NCI-H146 (cell line): ENCODE measurements around the gene TRDMT1.

Experiments used
- DNase-seq: peaks from one replicate; lab custom pipeline; 2025; lab: John Stamatoyannopoulos, UW

The TRDMT1 gene

GRCh38 chr10:17174626-17175025 lies 26.8 kb downstream of the TRDMT1 start:
- no peak for DNase-seq

- DNase-seq: no peak
Measured at GRCh38 chr10:17171141-17171641, 30.3 kb downstream of the TRDMT1 start.

DNA sequence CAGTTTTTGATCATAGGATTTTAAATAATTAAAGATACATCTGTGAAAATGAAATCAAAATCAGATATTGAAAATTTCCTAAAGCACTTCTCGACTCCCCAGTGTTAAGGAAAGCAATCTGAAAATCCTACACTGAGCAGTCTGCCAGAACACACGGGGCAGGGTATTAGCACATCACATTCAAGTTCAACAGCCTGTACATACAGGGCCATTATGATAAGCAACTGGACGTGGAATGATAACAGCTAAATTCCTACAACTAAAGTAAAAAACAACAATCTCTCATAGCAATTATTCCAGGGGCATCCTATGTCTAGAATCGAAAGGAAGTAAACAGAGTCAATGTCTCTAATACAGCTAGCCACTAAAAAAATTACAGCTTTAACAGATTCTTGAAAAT lies 31.7 kb downstream of the TRDMT1 start:
- no peak for DNase-seq

- no peak for DNase-seq
Measured at GRCh38 chr10:17166699-17167098, 34.8 kb downstream of the TRDMT1 start.

DNA sequence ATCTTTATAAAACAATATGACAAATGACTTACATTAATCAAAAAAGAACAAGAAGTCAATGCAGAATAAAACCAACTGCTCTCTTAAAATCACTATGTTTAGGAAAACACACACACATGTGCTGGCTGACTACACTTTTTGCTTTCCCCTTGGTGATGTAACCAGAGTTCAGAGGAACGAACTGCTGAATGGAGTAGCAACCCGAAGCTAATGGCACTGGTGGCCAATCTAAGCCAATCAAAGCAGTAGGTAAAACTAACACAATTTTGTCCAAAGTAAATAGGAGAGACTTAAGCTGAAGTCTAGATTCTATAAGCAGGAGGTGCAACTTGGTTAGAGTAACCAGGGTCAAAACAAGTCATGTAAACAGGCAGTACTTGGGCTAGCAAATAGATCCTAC lies 38.6 kb downstream of the TRDMT1 start:
- DNase-seq: no peak

- DNase-seq: no peak
Measured at GRCh38 chr10:17161775-17162174, 39.7 kb downstream of the TRDMT1 start.

- DNase-seq: no peak
Measured at GRCh38 chr10:17157024-17157423, 44.4 kb downstream of the TRDMT1 start.

GRCh38 chr10:17155826-17156225 lies 45.6 kb downstream of the TRDMT1 start:
- DNase-seq: no peak

GRCh38 chr10:17154116-17154515 lies 47.4 kb downstream of the TRDMT1 start:
- no peak for DNase-seq

DNA sequence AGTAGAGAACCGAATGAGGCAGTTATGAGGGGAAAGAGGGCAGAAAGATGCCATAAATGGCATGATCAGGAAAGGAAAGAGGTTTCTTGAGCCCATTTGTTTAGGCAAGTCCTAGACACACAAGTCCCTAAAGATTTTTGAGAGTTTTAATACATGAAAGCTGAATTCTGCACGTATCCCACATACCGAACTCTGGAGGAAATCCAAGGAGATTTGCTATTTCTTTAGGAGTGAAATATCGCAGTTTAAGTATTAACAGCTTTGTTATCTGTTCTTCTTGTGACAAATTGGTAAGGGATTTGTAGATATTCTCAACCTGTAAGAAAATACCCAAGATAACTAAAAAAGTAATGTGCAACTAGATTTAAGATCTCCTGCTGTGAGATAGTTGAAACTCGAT lies 48.2 kb downstream of the TRDMT1 start:
- DNase-seq: no peak

- no peak for DNase-seq
Measured at GRCh38 chr10:17151716-17152115, 49.8 kb downstream of the TRDMT1 start.

GRCh38 chr10:17147884-17148489 lies 53.5 kb downstream of the TRDMT1 start:
- no peak for DNase-seq

DNA sequence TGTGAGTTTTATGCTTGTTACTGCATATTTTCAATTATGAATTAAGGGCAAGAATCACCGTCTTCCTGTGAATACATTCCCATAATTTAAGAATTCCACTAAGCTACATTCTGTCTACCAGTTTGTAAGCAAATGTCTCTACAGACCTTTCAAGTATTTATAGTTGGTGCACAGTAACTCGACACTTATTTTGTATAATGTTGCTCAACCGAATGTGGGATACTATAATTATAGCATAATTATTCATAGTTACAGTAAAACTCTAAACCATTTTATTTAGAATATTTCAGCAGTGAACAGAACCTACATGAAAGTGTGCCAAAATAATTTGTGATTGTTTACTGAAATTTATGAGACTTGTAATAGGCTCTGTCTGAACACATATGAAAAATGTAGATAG lies 54.6 kb downstream of the TRDMT1 start:
- DNase-seq: no peak

- DNase-seq: no peak
Measured at GRCh38 chr10:17145239-17145638, 56.2 kb downstream of the TRDMT1 start.

GRCh38 chr10:17144757-17145156 lies 56.7 kb downstream of the TRDMT1 start:
- no peak for DNase-seq

DNA sequence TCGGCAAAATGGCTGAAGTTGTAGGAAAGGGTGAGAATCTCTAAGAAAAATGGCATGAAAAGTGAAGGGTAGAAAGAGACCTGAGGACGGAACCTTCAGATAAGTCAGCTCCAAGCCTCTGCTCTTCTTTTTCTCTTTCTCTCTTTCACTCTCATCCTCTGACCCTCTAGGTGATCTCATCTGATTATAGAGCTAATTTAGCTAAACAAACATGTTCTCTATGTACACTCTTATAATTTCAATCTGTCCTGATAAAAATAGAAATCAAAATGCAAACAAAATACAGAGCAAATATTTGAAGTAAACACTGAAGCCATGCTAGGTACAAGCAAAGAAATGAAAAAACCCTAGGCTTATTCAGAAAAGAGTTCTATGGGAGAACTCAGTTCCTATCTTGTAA lies 57.4 kb downstream of the TRDMT1 start:
- DNase-seq: no peak

DNA sequence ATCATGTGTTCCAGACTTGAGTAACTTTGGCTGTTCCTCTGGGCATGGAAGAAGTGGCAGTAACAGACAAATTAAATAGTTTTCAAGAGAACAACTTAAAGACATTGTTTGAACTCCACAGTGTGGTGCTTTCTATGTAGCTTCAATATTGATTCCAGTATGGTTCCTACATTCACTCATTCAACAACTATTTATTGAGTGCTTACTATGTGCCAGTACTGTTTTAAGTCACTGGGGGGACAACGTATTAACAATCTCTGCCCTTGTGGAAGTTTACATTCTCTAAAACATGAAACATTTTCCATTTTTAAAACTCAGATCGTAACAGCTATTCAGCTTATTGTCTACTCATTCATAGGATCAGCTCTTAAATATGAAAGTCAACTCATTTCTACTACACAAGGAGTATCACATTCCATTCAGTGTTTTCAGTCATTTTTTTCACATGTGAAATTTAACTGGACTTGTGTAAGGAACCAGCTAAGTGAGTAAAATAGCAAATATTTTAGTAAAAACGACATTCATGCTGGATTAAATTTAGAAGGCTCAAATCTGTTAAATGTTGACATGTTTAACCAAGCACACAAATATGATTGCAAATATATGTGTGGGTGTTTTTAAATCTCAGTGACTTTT lies 58.3 kb downstream of the TRDMT1 start:
- DNase-seq: no peak

DNA sequence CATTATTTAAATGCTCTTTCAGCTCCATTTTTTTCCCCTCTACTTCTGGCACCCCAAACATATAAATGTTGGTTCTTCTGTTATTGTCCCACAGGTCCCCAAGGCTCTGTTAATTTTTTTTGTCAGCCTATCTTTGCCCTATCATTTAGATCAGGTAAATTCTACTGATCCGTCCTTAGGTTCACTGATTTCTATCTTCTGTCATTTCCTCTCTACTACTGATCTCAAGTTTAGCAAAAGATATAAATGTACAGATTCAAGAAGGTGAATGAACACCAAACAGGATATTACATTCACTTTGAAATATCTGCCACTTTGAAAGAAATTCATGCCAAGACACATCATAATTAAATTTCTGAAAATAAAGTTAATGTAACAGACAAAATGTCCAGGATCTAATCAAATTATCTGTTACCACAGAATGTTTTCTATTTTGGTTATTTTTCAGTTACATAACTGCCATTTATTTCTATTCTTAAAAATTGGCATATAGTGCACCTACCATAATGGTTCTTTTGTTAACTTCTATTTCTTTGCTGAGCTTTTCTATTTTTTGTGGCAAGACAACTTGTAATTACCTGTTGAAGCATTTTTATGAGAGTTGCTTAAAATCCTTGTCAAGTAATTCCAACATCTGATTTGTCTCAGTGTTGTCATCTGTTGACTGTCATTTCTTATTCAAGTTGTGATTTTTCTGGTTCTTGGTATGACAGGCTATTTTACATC lies 59.8 kb downstream of the TRDMT1 start:
- DNase-seq: no peak

GRCh38 chr10:17140386-17140761 lies 61.1 kb downstream of the TRDMT1 start:
- DNase-seq: no peak

- DNase-seq: no peak
Measured at GRCh38 chr10:17138460-17139042, 62.9 kb downstream of the TRDMT1 start.

- DNase-seq: no peak
Measured at GRCh38 chr10:17134737-17135260, 66.7 kb downstream of the TRDMT1 start.

GRCh38 chr10:17134282-17134681 lies 67.2 kb downstream of the TRDMT1 start:
- no peak for DNase-seq

- no peak for DNase-seq
Measured at GRCh38 chr10:17129741-17130140, 71.7 kb downstream of the TRDMT1 start, which contains the start of gene CUBN. CUBN (minus strand) TSS chr10:17129811; CDS start chr10:17129765, 46 bp downstream.
